ENCODE data around the gene VPS8.

Gene VPS8

GRCh38 chr3:184812662-184813042 lies 686 bp downstream of the VPS8 start:
- no peak for DNase-seq (ENCODE audit: low spot score)

DNA sequence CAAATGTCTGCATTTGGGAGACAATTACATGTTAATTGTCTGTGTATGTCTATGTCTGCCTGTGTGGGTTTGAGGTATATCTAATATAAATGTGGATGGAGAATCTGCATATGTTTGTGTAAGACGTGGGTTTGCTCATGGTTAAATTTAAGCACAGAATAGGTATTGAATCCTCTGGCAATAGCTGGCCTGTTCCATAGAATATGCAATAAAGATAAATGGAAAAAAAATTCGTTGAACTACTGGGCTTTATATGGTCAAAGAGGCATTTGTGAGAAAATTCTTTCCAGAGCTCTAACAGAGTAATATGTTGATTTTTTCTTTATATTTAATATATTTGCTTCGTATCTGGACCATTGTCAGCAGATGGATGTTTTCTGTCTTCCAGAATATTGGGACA lies 1.4 kb downstream of the VPS8 start:
- DNase-seq (ENCODE audit: low spot score) = no peak

DNA sequence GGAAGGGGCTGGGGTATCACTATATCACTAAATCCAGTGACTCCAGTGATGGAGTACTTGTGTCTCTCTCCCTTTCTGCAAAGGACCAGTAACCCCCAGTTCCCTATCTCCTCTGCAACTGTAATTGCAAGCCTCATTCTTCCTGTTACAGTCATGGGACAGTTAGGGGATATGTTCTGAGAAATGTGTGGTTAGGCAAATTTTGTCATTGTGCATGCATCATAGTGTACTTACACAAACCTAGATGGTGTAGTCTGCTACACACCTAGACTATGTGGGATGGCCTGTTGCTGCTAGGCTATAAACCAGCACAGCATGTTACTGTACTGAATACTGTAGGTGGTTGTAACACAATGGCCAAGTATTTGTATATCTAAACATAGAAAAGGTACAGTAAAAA lies 2.2 kb downstream of the VPS8 start:
- no peak for DNase-seq (ENCODE audit: low spot score)

- DNase-seq (ENCODE audit: low spot score) = no peak
Measured at GRCh38 chr3:184815046-184815930, 3.3 kb downstream of the VPS8 start.

- no peak for DNase-seq (ENCODE audit: low spot score)
Measured at GRCh38 chr3:184816614-184817013, 4.6 kb downstream of the VPS8 start.

GRCh38 chr3:184820525-184820924 lies 8.6 kb downstream of the VPS8 start:
- no peak for DNase-seq (ENCODE audit: low spot score)

DNA sequence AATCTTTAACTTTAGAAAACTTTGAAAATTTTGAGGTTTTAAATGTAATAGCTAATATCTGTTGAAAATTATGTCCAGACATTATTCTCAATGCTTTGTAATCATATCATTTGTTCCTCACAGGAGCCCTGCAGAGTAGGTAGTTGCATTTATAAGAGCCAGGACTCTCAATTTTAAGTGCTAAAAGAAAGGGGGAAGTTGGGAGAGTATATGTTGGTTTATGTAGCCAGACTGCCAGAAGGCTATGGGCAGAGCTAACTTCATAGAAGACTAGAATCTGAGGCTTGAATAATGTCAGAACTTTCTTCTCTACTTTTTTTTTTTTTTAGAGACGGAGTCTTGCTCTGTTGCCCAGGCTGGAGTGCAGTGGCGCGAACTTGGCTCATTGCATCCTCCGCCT lies 9.1 kb downstream of the VPS8 start:
- no peak for DNase-seq (ENCODE audit: low spot score)

GRCh38 chr3:184822081-184822480 lies 10.1 kb downstream of the VPS8 start:
- no peak for DNase-seq (ENCODE audit: low spot score)

GRCh38 chr3:184822654-184823053 lies 10.7 kb downstream of the VPS8 start:
- DNase-seq (ENCODE audit: low spot score) = no peak

GRCh38 chr3:184823990-184824389 lies 12.0 kb downstream of the VPS8 start:
- DNase-seq (ENCODE audit: low spot score) = no peak

DNA sequence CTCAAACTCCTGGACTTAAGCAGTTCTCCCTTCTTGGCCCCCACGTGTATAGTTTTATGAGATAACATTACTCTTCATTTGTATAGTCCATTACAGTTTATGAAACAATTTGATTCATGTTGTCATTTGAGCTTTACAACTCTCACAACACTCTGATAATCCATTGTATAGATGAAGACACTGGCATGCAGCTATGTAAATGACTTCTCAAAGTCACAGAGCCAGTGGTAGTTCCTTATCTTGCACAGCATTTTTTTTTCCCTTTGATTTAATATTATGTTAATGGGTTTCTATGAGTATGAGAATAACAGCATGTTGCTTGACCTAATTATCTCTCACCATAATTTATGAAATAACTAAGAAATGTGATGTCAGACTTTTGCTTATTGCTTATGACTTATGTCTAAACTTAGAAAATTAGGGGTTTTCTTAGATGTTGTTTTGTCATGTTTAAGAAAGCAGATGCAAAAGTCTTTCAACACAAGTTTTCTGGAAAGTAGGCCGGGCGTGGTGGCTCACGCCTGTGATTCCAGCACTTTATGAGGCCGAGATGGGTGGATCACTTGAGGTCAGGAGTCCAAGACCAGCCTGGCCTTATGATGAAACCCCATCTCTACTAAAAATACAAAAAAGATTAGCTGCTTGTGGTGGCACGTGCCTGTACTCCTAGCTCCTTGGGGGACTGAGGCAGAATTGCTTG lies 13.3 kb downstream of the VPS8 start:
- no peak for DNase-seq (ENCODE audit: low spot score)

DNA sequence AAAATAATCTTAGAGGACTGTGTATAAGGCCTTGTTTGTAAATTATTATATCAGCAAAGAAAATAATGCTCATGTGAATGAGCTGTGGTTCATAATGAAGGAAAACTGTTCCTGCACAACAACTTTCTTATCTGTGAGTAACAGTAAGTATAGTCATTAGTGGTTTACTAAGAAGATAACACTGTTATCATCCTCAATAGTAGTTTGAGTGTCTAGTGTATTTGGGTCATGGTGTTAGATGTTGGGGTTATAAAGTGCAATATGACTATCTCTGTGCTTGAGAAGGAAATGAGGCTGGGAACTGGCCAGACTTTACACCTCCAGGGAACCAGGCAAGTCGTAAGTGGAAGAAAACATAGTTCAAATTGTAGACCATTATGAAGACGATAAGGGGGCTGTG lies 15.6 kb downstream of the VPS8 start:
- DNase-seq (ENCODE audit: low spot score) = peak; percentile 20

DNA sequence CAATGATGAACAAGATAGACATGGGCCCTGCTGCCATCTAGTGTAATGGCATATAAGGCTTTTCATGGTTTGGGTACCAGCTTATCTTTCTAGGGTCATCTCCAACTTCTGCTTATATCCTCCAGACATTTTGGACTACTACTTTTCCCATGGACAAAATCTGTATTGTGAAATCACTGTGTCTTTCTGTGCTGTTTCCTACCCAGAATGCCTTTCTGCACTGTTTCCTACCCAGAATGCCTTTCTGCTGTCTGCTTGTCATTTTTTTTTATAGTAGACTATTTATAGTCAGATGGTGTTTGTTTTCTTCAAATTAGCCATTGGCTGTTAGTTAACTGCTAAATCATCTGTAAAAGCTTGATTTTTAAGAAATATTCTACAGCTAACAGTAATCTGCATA lies 20.1 kb downstream of the VPS8 start:
- no peak for DNase-seq (ENCODE audit: low spot score)

DNA sequence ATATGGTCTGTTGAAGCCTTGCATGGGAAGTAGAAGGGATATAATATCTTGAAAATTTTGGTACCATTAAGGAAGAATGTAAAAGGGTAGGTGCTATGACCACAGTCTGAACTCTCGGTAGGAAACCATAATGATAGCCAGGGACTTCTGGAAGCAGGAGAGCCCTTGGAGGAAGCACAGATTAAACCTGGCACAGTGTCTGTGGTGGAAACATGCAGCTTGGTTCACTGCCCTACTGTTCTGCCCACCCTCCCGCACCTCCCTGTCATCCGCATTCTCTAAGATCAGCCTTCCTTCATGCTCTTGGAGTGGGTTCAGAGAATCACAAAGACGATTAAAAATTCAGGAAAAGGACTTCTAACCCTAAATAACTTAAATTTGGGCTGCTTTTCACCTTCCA lies 20.9 kb downstream of the VPS8 start:
- no peak for DNase-seq (ENCODE audit: low spot score)

DNA sequence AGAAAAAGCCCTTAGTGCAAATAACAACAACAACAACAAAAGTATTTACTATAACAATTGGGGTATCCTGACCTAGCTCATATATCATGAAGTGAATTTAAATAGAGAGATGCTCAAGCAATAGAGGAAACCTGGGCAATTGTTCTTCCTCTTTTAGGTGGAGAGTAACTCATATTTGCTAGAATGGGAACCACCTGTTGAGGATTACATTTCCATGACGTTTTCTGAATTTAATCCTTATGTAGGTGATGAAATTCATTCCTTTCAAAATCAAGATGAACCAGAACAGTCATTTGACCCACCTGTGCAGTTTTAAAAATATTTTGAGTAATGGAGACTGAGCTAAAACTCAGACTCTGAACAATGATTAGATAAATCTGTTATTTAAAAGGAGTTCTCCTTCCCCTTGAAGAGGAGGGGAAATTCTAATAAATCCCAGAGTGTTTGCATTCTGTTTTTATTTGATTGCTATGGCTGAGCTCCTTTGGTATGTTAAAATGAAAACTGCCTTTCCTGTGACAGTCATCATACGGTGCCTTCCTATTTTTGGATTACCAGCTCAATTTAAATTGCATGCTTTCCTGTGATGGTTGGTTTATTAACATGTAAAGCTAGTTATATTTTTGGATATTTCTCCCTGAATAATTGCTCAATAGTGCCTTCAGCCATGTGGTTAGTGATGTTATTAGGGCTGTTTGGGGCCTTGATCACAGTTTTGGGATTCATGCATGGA lies 24.3 kb downstream of the VPS8 start:
- no peak for DNase-seq (ENCODE audit: low spot score)

DNA sequence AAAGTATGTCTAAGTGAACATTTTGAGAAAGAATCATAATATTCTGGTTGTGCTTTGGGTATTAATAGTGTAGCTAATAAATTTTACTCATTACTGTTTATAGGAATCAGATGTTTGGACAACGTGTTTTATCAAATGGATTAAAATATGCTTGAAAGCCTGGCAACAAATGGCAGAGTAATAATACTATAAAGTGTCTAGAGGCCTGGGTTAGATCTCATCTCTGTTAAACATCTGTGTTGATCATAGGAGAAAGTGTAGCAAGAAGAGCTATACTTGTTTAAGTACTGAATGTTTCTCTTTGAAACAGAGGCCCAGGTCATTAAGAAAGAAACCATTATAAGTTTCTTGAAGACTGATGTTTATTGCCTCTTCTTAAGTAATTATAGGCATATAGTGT lies 30.5 kb downstream of the VPS8 start:
- DNase-seq (ENCODE audit: low spot score) = no peak

- DNase-seq (ENCODE audit: low spot score) = no peak
Measured at GRCh38 chr3:184845819-184846218, 33.9 kb downstream of the VPS8 start.

DNA sequence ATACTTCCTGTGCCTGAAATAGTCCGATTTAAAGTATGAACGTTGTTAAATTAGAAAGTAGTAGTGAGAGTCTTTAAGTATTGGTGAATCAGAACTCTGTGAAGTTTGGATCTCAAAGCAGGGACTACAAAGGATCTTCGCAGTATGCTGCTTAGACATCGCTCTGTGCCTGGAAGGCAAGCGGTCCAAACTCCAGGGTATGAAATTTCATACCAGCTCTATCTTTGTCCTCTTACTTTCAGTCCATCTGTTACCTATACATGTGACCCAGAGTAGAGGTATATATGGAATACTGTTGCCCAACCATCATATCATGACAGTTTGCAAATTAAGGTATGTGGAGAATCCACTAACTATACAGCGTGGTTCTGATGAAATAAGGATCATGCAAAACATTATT lies 34.5 kb downstream of the VPS8 start:
- DNase-seq (ENCODE audit: low spot score) = no peak

- no peak for DNase-seq (ENCODE audit: low spot score)
Measured at GRCh38 chr3:184848934-184849333, 37.0 kb downstream of the VPS8 start.

DNA sequence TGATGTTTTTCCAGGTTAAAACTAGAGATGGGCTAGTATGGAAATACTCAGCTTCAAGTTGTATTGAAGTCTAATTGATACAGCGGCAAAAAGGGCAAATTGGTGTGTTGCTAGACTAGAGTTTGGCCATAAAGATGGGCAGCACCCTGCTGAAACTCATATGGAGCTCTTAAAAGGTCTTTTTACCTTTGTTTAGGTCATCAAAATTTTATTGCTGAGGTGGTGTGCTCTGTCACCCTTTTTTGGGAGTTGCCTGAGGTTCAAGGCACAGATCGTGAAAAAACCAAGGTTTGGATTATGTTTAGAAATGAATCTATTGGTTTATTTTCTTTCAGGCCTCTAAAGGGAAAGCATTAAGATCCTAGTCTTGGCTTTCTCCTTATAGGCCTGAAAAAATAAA lies 38.2 kb downstream of the VPS8 start:
- no peak for DNase-seq (ENCODE audit: low spot score)

GRCh38 chr3:184857099-184857498 lies 45.1 kb downstream of the VPS8 start:
- no peak for DNase-seq (ENCODE audit: low spot score)

DNA sequence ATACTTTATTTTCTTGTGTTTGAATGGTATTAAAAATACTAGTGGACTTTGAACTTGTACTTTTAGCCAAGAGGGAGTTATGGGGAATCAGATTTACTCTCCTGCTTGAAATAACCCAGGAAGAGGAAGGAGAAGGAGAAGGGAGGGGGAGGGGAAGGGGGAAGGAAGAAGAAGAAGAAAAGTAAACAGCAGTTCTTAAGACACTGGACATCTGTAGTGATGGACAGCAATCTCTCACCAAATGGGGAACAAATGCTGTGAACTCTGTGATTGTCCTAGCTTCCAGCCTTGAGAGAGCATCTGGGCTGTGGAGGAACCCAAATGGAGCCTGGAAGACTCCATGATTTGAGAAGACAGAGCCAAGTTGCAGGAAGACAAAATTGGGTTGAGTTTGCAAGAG lies 52.0 kb downstream of the VPS8 start:
- DNase-seq (ENCODE audit: low spot score) = no peak

DNA sequence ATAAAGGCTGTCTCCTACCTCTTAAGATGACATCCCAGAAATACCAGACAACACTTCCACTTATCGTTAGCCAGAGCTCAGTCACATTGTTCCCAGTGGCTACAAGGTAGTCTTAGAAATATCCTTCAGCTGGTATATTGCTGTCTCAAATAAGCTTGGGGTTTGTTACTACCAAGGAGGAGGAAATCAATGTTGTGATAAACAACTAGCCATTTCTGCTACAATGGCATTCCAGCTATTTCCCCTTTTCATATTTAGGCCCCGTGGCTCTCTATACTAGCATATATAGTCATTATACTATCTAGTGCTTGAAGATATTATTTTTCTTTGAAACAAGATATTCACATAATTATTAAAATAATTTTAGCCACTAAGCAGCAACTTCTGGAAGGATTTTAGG lies 56.5 kb downstream of the VPS8 start:
- DNase-seq (ENCODE audit: low spot score) = no peak

All from hematopoietic multipotent progenitor cell treated with erythropoietin and hydrocortisone succinate and interleukin-3 and kit ligand, for 17 days (in vitro differentiated cells).